GM13977 (cell line): Measurements from ENCODE around the gene TEX13D.
"Not testable (repeated sequence)": the region's sequence is repeated elsewhere in the genome, so short reads cannot be mapped to it uniquely, and the experiment has no call there.

Experiments
- DNase-seq: peaks from one replicate; pipeline ENCODE4 v3.0.0; 2012; ENCODE audit warnings: low spot score
- in situ Hi-C: fragments of 300-500 bp; cut with MboI; formaldehyde crosslinking; loops from one replicate; pipeline ENCODE4 v1.12.0; 2022; ENCODE audit warnings: low sequenced_read_pairs, low pct_unique_long_range_greater_than_20kb, mixed read lengths, inconsistent platforms; ENCODE audit not compliant: unreplicated experiment
- TF ChIP-seq, protein P1 (sequence below): IDR thresholded peaks from 2 replicates; pipeline ENCODE4 v1.5.1; 2012; ENCODE audit warnings: mild to moderate bottlenecking, control low read depth; ENCODE audit not compliant: insufficient read depth; ENCODE audit errors: extremely low read depth, missing control alignments

Gene TEX13D

DNA sequence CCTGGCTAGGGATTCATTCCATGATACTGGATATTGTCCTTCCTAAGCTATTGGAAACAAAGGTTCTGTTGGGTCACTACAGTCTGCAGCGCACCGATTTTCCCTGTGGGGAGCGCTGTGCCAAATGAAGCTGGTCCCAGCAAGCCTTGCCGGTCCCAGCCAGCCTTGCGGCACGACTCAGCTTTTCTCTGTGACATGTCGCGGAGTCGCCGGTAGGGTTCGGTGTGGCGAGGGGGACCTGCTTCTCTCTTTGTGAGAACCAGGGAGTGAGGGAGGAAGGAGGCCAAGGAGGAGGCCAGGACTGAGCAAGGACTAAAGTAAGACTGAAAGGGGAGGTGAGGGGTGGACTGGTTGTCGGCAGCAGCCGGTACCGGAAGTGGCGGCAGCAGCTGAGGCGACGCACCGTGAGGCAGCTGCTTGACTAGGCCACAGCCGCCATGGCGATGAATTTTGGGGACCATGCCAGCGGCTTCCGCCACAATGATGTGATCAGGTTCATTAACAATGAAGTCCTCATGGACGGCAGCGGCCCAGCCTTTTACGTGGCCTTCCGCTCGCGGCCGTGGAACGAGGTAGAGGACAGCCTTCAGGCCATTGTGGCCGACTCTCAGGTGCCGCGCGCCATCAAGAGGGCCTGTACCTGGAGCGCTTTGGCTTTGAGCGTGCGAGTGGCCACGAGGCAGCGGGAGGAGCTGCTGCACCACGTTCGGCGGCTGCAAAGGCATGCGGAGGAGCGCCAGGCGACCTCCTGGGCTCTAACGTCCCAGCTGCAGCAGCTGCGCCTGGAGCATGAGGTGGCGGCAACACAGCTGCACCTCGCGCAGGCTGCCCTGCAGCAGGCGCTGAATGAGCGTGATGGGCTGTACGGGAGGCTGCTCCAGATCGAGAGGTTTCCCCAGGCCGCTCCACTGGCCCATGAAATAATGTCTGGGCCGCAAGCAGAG, at the start of gene TEX13D:
TSS of gene TEX13D (plus strand) at position 180 of the 944 bp plus-strand sequence. CDS start at position 438, 258 bp downstream.
- TF ChIP-seq, protein P1, sequence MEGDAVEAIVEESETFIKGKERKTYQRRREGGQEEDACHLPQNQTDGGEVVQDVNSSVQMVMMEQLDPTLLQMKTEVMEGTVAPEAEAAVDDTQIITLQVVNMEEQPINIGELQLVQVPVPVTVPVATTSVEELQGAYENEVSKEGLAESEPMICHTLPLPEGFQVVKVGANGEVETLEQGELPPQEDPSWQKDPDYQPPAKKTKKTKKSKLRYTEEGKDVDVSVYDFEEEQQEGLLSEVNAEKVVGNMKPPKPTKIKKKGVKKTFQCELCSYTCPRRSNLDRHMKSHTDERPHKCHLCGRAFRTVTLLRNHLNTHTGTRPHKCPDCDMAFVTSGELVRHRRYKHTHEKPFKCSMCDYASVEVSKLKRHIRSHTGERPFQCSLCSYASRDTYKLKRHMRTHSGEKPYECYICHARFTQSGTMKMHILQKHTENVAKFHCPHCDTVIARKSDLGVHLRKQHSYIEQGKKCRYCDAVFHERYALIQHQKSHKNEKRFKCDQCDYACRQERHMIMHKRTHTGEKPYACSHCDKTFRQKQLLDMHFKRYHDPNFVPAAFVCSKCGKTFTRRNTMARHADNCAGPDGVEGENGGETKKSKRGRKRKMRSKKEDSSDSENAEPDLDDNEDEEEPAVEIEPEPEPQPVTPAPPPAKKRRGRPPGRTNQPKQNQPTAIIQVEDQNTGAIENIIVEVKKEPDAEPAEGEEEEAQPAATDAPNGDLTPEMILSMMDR: no peak
- no peak for DNase-seq
- in situ Hi-C loops: no loop called here

DNA sequence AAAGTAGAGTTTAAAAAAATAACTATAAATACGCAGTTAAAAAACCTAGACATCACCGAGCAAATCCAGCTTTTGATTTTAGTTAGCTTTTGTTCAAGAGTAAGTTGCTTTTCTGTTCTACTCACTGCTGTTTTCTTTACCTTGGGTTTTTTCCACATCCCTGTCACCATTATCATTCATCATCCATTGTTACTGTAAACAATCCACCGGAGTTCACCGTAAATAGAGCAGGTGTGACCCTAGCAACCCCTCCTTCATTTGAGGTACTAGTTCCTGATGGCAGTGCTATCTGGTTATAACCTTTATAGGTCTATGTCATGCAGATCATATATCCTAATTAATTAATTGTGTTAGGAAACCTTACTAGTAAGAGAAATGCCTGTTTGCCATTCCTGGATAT, 43.0 kb upstream of the TEX13D start:
- DNase-seq: no peak
- TF ChIP-seq, protein P1: no peak
- in situ Hi-C loops: no loop called here

DNA sequence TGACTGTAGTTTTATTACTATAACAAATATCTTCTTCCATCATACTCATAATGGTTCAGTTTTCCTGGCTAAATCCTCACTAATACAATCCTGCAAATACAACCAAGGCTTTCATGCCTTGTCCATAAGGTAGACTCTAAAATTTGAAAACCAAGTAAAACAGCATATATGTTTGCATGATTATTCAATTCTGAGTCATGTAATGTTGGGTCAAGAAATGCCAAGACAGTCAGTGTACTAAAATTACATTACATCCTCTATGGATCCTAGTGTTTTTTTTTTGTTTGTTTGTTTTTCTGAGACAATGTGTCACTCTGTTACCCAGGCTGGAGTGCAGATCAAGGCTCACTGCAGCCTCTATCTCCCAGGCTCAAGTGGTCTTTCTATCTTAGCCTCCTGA, 38.6 kb upstream of the TEX13D start:
- TF ChIP-seq, protein P1: no peak
- in situ Hi-C loops: no loop called here
- DNase-seq: no peak

DNA sequence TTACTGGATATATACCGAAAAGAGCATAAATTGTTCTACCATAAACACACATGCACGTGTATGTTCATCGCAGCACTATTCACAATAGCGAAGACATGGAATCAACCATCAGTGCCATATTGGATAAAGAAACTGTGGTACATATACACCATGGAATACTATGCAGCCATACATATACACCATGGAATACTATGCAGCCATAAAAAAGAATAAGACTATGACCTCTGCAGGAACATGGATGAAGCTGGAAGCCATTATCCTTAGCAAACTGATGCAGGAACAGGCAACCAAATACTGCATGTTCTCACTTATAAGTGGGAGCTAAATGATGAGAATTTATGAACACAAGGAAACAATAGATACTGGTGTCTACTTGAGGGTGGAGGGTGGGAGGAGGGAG, 33.1 kb upstream of the TEX13D start:
- in situ Hi-C loops, DNase-seq: not testable (repeated sequence)

DNA sequence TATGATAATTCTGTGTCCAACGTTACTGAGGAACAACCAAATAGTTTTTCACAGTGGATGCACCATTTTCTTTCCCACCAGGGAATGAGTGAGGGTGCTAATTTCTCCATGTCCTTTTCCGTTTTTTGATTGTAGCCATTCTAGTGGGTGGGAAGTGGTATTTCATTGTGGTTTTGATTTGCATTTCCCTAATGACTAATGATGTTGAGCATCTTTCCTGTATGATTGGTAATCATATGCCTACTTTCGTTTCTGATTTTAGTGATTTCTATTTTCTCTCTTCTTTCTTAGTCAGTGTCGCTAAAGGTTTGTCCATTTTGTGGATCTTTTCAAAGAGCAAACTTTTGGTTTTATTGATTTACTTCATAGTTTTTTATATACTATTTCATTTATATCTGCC, 32.1 kb upstream of the TEX13D start:
- DNase-seq: no peak
- TF ChIP-seq, protein P1: no peak

DNA sequence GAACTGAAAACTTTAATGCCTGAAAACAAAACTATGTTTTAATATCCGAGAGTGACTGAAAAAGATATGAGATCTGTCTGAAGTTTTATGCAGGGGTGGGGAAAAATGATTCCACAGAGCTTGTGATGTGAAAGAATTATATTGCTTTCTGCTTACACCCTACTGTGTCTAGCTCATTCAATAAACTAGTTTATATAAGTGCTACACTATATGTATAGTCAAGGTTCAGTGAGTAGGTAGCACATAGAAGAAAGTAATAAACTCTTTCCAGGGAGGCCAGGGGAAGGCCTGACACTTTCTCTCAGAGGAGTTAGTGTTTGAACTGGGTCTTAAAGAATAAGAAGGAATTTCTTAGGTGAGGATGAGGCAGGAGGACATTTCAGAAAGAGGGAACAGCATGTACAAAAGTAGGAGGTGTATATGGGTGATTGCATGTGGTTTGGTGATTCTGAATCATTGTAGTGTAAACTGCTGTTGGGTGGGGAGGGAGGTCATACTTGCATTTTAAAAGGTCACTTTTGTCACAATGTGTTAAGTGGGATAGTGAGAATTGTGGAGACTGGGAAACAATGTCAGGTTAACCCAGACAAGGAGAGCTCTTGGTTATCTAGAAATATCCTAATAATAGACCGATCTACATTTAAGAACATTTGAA, 25.1 kb upstream of the TEX13D start:
- TF ChIP-seq, protein P1: no peak
- no peak for DNase-seq
- in situ Hi-C loops: no loop called here

More for the DNA sequence above, 32.1 kb upstream of the TEX13D start:
- in situ Hi-C loops: no loop called here

DNA sequence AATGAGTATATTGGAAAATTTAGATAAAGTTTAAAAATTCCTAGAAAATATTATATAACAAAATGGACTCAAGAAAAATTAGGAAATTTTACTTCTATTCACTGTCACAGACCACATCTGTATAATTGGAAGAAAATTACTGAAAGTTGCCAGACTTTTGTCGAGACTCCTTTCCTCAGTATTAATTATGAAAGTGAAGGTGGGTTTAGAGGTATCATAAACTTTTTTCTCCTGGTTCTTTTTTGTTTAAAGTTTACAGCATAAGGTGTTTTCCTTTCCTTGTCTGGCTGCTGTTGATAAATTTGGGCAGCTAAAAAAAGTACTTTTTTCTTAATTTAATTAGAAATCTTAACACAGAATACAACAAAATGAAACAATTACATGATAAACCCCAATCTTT, 6.7 kb upstream of the TEX13D start:
- TF ChIP-seq, protein P1: no peak
- in situ Hi-C loops: no loop called here
- DNase-seq: no peak
